ENCODE data around the gene CTBP1.

Gene CTBP1

DNA sequence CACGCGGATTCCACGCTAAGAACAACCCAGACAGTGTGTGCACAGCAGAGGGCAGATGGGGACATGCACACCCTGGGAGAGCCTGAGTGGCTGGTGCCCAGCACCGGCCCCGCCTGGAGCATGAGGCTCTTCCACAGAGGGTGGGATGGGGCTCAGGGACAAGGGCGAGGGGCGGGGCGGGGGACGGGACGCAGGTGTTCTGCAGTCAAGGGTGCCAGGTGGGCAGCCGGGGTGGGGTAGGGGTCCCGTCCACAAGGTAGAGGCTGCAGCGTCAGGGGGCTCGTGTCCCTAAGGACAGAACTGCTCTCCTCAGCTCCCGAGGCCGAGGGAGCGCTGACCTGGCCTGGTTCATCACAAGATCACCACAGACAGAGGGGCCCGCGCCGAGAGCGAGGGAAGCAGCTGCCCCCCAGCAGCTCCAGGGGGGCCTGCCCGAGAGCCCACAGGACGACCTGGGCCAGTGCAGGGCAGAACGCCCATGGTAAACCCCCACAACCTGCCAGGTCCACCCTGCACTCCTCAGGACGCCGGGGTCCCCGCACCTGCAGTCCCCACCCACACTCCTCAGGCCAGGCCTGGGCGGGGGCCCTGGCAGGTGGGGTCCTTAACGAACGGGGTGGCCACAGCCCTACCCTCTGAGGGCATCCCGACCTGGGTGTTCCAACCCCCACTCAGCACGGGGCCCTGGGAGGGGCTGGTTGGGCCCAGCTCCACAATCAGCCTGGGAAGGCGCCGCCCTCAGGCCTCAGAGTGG is 26.7 kb downstream of the CTBP1 start:
- DNase-seq = no peak

- DNase-seq = no peak
Measured at GRCh38 chr4:1221155-1221870, 27.6 kb downstream of the CTBP1 start.

DNA sequence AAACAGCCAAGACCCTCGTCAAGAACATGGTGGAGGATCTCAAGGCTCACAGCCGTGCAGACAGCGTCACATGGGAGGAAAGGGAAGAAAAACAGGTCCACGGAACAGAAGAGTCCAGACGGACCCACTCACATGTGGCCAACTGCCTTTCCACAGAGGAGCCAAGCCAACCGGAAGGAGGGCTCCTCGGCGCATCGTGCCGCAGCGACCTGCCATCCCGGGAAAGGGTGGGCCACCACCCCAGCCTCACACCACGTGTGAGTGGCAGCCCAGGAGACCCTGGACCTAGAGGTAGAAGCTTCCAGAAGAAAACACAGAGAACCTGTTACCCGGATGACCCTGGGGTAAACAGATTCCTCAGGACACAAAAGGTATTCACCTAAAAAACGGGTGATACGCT is 28.4 kb downstream of the CTBP1 start:
- DNase-seq = no peak

GRCh38 chr4:1219566-1219950 is 29.4 kb downstream of the CTBP1 start:
- no peak for DNase-seq

DNA sequence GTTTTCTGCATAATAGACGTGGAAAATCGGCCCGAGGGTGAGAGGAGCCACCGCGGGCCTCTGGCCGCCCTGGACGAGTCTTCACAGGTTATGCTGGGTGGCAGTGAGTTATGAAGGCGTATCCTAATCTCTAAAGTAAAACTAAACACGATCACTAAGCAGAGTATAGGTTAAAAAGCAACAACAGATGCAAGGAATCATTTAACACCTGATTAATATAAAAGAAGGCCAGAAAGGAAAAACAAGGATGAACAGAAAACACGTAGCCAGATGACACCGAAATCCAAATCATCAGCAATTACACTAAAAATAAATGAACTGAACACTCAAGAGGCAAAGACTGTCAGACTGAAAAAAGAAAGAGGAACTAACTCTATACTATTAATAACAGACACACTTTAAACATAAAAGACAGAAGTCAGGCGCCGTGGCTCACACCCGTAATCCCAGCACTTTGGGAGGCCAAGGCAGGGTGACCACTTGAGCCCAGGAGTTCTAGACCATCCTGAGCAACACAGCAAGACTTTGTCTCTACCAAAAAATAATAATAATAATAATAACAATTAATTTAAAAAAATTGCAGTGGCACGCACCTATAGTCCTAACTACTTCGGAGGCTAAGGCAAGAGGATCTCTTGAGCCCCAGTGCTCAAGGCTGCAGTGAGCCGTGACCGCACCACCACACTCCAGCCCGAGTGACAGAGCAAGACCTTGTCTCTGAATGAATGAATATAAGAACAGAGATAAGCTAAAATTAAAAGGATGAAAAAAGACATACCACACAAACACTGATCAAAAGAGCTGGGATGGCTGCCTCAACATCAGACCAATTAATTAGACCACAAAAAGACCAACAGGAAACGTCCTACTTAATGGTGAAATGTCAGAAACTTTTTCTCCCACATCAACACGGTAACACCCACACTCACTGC is 30.0 kb downstream of the CTBP1 start:
- no peak for DNase-seq

GRCh38 chr4:1217366-1217765 is 31.6 kb downstream of the CTBP1 start:
- DNase-seq = no peak

DNA sequence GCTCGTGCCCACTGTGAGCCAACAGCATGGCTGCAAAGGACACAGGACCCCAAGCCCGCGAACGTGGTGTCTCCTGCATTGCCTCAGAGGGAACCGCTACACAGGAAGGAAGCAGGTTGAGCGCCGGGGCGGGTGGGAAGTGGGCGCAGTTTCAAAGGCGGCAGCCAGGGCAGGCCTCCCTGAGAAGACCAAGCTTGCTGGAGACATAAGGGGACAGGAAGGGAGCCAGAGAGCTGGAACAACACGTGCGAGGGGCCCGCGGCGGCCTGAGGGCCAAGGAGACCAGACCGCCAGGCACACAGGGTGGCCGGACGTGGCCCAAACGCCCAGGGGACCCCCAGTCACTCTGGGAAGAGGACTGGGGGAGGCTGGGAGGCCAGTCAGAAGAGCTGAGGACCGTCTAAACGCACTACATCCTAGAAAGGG is 32.0 kb downstream of the CTBP1 start:
- peak; percentile 66 for DNase-seq

DNA sequence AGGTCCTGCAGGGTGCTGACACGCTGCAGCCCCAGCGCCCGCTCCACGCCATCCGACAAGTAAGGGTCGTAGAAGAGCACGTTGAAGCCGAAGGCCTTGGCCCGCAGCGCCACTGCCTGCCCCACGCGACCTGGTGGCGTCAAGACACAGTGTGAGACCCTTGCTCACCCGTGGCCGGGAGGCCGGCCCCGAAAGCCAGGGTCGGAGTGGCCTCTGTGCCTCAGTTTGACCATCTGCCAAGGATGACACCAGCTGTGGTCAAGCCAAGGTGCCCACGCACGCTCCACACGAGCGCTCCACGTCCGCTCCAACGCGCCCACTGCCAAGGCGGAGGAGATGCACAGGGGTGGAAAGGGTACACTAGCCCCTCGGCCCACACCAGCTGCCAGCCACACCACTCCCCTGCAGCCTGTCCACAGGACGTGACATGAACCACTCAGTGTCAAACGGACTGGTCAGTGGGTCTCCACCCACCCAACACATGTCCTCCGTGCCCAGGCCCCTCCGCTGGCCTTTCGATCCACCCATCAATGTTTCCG is 32.8 kb downstream of the CTBP1 start:
- DNase-seq = no peak

DNA sequence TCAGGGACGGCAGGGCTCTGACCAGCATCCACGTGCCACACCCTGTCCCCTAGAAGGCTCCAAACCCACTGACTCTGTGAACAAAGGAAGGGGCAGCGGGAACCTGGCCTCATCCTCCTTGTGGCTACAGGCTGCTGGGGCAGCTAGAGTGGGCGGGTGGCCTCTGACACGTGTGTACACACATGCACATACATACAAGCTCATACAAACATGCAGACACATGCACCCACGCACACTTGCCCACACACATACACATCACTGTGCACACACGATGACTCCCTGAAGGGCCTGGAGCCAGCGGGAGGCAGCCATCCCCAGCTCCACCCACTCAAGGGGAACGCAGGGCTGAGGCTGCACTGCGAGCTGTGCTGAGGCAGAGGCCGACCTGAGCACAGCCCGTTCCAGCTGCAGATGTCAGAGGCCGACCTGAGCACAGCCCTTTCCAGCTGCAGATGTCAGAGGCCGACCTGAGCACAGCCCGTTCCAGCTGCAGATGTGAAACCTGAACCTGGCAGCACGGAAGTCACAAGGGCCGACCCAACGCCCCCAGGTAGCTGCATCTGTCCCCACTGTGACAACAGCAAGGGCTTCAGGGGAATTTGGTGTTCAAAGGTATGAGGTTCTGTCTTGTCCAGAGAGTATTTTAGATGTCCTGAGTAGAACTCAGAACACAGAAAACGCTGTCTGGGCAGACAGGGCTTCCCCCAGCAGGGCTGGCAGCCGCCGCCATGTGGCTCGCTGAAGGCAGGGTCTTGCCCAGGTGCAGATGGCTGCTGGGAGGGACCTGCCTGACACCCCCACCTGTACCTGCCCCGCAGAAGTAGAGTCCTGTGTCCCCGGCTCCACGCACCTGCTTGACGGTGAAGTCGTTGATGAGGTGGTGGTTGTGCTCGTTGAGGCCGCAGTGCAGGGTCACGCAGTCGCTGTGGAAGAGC is 33.5 kb downstream of the CTBP1 start:
- no peak for DNase-seq

GRCh38 chr4:1214101-1215095 is 34.5 kb downstream of the CTBP1 start:
- no peak for DNase-seq

- DNase-seq = no peak
Measured at GRCh38 chr4:1213336-1213995, 35.5 kb downstream of the CTBP1 start.

GRCh38 chr4:1212546-1213335 is 36.2 kb downstream of the CTBP1 start:
- no peak for DNase-seq

GRCh38 chr4:1211891-1212545 is 36.9 kb downstream of the CTBP1 start:
- no peak for DNase-seq

- DNase-seq = no peak
Measured at GRCh38 chr4:1211371-1211770, 37.6 kb downstream of the CTBP1 start.

GRCh38 chr4:1210971-1211370 is 38.0 kb downstream of the CTBP1 start:
- DNase-seq = no peak

DNA sequence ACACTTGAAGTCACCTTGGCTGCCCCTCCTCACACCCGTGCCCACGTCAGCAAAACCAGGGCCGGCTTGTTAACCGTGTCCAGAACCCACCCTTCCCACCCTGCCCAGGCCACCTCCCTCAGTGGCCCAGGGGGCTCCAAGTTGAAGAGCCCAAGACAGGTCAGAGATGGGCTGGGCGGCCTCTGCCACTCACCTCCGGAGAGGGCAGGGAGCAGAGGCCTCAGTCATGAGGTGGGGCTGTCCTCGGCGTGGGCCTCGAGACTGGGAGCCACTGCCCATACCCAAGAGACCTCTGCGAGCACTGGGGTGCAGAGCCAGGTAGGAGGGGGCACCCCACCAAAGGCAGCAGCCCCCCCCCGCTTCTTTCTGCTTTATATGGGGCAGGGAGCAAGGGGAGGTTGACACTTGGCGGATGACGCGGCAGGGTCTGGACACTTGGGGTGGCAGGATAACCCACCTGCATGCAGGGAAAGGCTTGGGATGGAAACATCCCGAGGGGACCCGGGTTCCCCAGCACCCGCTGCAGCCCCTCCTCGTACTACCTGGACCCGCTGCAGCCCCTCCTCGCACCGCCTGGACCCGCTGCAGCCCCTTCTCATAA is 38.6 kb downstream of the CTBP1 start:
- no peak for DNase-seq

- DNase-seq = no peak
Measured at GRCh38 chr4:1209821-1210220, 39.1 kb downstream of the CTBP1 start.

Measured in central memory CD4-positive, alpha-beta T cell (primary cell).